WTC11 (cell line): ENCODE data around the gene ST13. TPM values are rescaled to one million over a fixed set of nuclear protein-coding genes. Genes with fewer than 3 reads are reported as not detected.
A peak's percentile ranks its signal among the peaks of the same experiment; 100 is the strongest.

ENCODE experiments used
- ATF1 ChIP-seq: sonication (generic); formaldehyde crosslinking; IDR thresholded peaks from 2 replicates; pipeline ENCODE4 v1.8.1; 2023; ENCODE audit warnings: mild to moderate bottlenecking, moderate library complexity, missing genetic modification reagents
- ATF3 ChIP-seq: sonication (generic); formaldehyde crosslinking; conservative IDR thresholded peaks from 2 replicates; pipeline ENCODE4 v1.8.1; 2022; ENCODE audit warnings: mild to moderate bottlenecking, missing genetic modification reagents
- CBFB ChIP-seq: sonication (generic); formaldehyde crosslinking; IDR thresholded peaks from 2 replicates; pipeline ENCODE4 v1.8.1; 2022; ENCODE audit warnings: mild to moderate bottlenecking, low read depth, missing genetic modification reagents
- CREB1 ChIP-seq: sonication (generic); formaldehyde crosslinking; IDR thresholded peaks from 2 replicates; pipeline ENCODE4 v1.8.0; 2023; ENCODE audit warnings: mild to moderate bottlenecking, missing genetic modification reagents
- CREM ChIP-seq: sonication (generic); formaldehyde crosslinking; IDR thresholded peaks from 2 replicates; pipeline ENCODE4 v1.8.1; 2022; ENCODE audit warnings: mild to moderate bottlenecking, missing genetic modification reagents, moderate library complexity
- ERG ChIP-seq: fragments of 250-450 bp; sonication (Bioruptor Pico); IDR thresholded peaks from 2 replicates; pipeline ENCODE4 v1.8.0; 2021; ENCODE audit warnings: mild to moderate bottlenecking
- ESRRA ChIP-seq: sonication (generic); formaldehyde crosslinking; IDR thresholded peaks from 2 replicates; pipeline ENCODE4 v1.8.1; 2022; ENCODE audit warnings: mild to moderate bottlenecking, missing genetic modification reagents, borderline replicate concordance
- ETV6 ChIP-seq: sonication (generic); formaldehyde crosslinking; IDR thresholded peaks from 2 replicates; pipeline ENCODE4 v1.8.1; 2022; ENCODE audit warnings: mild to moderate bottlenecking, missing genetic modification reagents
- FOXJ3 ChIP-seq: sonication (generic); formaldehyde crosslinking; IDR thresholded peaks from 2 replicates; pipeline ENCODE4 v1.9.0; 2021; ENCODE audit warnings: missing genetic modification reagents, mild to moderate bottlenecking, borderline replicate concordance
- FOXK1 ChIP-seq: sonication (generic); formaldehyde crosslinking; IDR thresholded peaks from 2 replicates; pipeline ENCODE4 v1.8.0; 2022; ENCODE audit warnings: mild to moderate bottlenecking, moderate library complexity, missing genetic modification reagents
- FOXP1 ChIP-seq: sonication (generic); formaldehyde crosslinking; IDR thresholded peaks from 2 replicates; pipeline ENCODE4 v1.8.0; 2022; ENCODE audit warnings: missing genetic modification reagents, mild to moderate bottlenecking, moderate library complexity, borderline replicate concordance
- FOXP4 ChIP-seq: sonication (generic); formaldehyde crosslinking; IDR thresholded peaks from 2 replicates; pipeline ENCODE4 v1.8.0; 2022; ENCODE audit warnings: mild to moderate bottlenecking, missing genetic modification reagents
- IRF2 ChIP-seq: sonication (generic); formaldehyde crosslinking; IDR thresholded peaks from 2 replicates; pipeline ENCODE4 v1.8.0; 2022; ENCODE audit warnings: low read depth, missing genetic modification reagents, borderline replicate concordance
- JAZF1 ChIP-seq: fragments of 250-450 bp; sonication (Bioruptor Pico); IDR thresholded peaks from 2 replicates; pipeline ENCODE4 v1.9.0; 2021; ENCODE audit warnings: moderate library complexity, mild to moderate bottlenecking, inconsistent platforms
- KAT7 ChIP-seq: sonication (generic); formaldehyde crosslinking; IDR thresholded peaks from 2 replicates; pipeline ENCODE4 v1.8.1; 2023; ENCODE audit warnings: missing genetic modification reagents, mild to moderate bottlenecking, borderline replicate concordance
- MXD4 ChIP-seq: fragments of 250-450 bp; sonication (Bioruptor Pico); IDR thresholded peaks from 2 replicates; pipeline ENCODE4 v1.8.0; 2021; ENCODE audit warnings: mild to moderate bottlenecking, moderate library complexity, borderline replicate concordance
- NFYB ChIP-seq: sonication (generic); formaldehyde crosslinking; conservative IDR thresholded peaks from 2 replicates; pipeline ENCODE4 v1.8.0; 2022; ENCODE audit warnings: low read depth, missing genetic modification reagents
- NR3C1 ChIP-seq: sonication (generic); formaldehyde crosslinking; conservative IDR thresholded peaks from 2 replicates; pipeline ENCODE4 v1.8.1; 2023; ENCODE audit warnings: low read depth, mild to moderate bottlenecking, missing genetic modification reagents
- PRRX2 ChIP-seq: fragments of 250-450 bp; sonication (Bioruptor Pico); IDR thresholded peaks from 2 replicates; pipeline ENCODE4 v1.8.0; 2021; ENCODE audit warnings: mild to moderate bottlenecking
- TEAD1 ChIP-seq: sonication (generic); formaldehyde crosslinking; IDR thresholded peaks from 2 replicates; pipeline ENCODE4 v1.8.0; 2022; ENCODE audit warnings: mild to moderate bottlenecking, missing genetic modification reagents
- TEAD4 ChIP-seq: sonication (generic); formaldehyde crosslinking; IDR thresholded peaks from 2 replicates; pipeline ENCODE4 v1.8.0; 2022; ENCODE audit warnings: mild to moderate bottlenecking, missing genetic modification reagents
- ZNF281 ChIP-seq: sonication (generic); formaldehyde crosslinking; IDR thresholded peaks from 2 replicates; pipeline ENCODE4 v1.8.0; 2023; ENCODE audit warnings: mild to moderate bottlenecking, missing genetic modification reagents
- ZNF317 ChIP-seq: sonication (generic); formaldehyde crosslinking; IDR thresholded peaks from 2 replicates; pipeline ENCODE4 v1.8.1; 2023; ENCODE audit warnings: low read depth, mild to moderate bottlenecking, moderate library complexity, missing genetic modification reagents, borderline replicate concordance
- ZNF532 ChIP-seq: fragments of 250-450 bp; sonication (Bioruptor Pico); IDR thresholded peaks from 2 replicates; pipeline ENCODE4 v1.9.0; 2021; ENCODE audit warnings: mild to moderate bottlenecking, borderline replicate concordance
- total RNA-seq: library from RNA; stranded (reverse); gene quantifications from 3 replicates; pipeline ENCODE4 v1.2.3, GENCODE V29; 2021
- TF ChIP-seq, protein P1 (sequence below): sonication (generic); formaldehyde crosslinking; IDR thresholded peaks from 2 replicates; pipeline ENCODE4 v1.8.0; 2022; ENCODE audit warnings: mild to moderate bottlenecking, missing genetic modification reagents
- TF ChIP-seq, protein P2 (sequence below): sonication (generic); formaldehyde crosslinking; IDR thresholded peaks from 2 replicates; pipeline ENCODE4 v1.8.1; 2023; ENCODE audit warnings: mild to moderate bottlenecking, missing genetic modification reagents

ST13 gene
- total RNA-seq, 1 experiment from 2014 or later, result 289 TPM

- TF ChIP-seq TEAD4 (CRISPR knock-in tag) (no peak), FOXK1 (no peak), FOXP4 (CRISPR knock-in tag) (no peak), ETV6 (CRISPR knock-in tag) (0 out of 2 replicates have a peak, but pooled peaks have one; percentile 34), MXD4 (no peak), ERG (CRISPR knock-in tag) (no peak), CBFB (no peak), ATF1 (CRISPR knock-in tag) (no peak), CREM (CRISPR knock-in tag) (no peak), ESRRA (CRISPR knock-in tag) (no peak), PRRX2 (no peak), KAT7 (no peak), NR3C1 (no peak), NFYB (CRISPR knock-in tag) (peak; percentile 76), CREB1 (CRISPR knock-in tag) (no peak), FOXP1 (CRISPR knock-in tag) (peak; percentile 66; the same call in 1 of the 2 replicates), ATF3 (CRISPR knock-in tag) (no peak), ZNF532 (CRISPR knock-in tag) (no peak), ZNF281 (CRISPR knock-in tag) (no peak), ZNF317 (CRISPR knock-in tag) (no peak), FOXJ3 (CRISPR knock-in tag) (no peak), JAZF1 (no peak), IRF2 (0 out of 2 replicates have a peak, but pooled peaks have one; percentile 54), TEAD1 (no peak)
- TF ChIP-seq, protein P1, sequence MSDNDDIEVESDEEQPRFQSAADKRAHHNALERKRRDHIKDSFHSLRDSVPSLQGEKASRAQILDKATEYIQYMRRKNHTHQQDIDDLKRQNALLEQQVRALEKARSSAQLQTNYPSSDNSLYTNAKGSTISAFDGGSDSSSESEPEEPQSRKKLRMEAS (CRISPR knock-in tag), result peak; percentile 77
- TF ChIP-seq, protein P2, sequence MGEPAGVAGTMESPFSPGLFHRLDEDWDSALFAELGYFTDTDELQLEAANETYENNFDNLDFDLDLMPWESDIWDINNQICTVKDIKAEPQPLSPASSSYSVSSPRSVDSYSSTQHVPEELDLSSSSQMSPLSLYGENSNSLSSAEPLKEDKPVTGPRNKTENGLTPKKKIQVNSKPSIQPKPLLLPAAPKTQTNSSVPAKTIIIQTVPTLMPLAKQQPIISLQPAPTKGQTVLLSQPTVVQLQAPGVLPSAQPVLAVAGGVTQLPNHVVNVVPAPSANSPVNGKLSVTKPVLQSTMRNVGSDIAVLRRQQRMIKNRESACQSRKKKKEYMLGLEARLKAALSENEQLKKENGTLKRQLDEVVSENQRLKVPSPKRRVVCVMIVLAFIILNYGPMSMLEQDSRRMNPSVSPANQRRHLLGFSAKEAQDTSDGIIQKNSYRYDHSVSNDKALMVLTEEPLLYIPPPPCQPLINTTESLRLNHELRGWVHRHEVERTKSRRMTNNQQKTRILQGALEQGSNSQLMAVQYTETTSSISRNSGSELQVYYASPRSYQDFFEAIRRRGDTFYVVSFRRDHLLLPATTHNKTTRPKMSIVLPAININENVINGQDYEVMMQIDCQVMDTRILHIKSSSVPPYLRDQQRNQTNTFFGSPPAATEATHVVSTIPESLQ (CRISPR knock-in tag), result no peak
Observed at GRCh38 chr22:40818747-40819598, 37.5 kb downstream of the ST13 start, which contains the start of gene SLC25A17 (continued).
